Stimulated activated CD8-positive, alpha-beta memory T cell treated with anti-CD3 and anti-CD28 coated beads, Interleukin-15, amount 100 ng/mL, for 4 hours (primary cell): ENCODE data around the gene INO80E.
"Not testable (repeated sequence)": the region's sequence is repeated elsewhere in the genome, so short reads cannot be mapped to it uniquely, and the experiment has no call there.

Experiments
- DNase-seq, 2 donors: peaks; one replicate each; pipeline ENCODE4 v3.0.0-alpha.2; 2020; ENCODE audit warnings: low read depth in 2 of 2

The INO80E gene

DNA sequence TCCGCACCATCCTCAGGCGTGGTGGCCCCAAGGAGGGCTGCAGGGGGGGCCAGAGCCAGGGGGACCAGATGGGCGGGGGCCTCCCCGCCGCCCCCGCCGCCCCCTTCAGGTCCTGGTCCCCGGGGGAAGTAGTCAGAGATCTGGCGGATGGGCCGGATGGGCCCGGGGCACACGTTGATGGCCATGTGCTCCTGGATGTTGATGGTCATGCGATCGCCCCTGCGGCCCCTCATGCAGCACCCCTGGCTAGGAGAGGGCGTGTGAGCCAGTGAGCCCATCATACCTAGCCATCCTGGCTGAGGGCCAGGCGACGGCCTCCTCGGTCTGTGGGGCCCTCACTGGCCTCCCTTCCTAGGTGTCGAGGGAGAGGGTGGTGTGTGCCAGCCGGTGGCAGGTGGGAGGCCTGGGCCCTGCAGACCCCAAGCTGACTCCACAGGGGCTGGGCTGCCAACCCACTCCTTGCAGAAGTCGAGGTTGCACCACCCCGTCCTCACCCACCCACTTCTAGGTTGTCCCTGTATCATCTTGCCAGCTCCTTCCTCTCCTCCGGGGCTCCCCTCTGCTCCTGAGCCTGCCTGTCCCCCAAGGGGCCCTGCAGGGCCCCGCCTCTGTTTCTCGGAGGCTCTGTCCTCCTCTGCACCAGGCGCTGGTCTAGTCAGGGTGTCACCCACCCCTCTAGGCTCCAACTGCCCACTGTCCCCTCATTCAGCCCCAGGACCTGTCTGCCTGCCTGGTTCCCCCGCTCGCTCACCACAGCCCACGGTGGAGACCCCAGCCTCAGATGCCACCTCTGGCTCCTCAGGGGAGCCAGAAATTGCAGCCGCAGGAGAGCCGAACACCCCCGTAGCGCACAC is 14.2 kb downstream of the INO80E start:
- no peak for DNase-seq

DNA sequence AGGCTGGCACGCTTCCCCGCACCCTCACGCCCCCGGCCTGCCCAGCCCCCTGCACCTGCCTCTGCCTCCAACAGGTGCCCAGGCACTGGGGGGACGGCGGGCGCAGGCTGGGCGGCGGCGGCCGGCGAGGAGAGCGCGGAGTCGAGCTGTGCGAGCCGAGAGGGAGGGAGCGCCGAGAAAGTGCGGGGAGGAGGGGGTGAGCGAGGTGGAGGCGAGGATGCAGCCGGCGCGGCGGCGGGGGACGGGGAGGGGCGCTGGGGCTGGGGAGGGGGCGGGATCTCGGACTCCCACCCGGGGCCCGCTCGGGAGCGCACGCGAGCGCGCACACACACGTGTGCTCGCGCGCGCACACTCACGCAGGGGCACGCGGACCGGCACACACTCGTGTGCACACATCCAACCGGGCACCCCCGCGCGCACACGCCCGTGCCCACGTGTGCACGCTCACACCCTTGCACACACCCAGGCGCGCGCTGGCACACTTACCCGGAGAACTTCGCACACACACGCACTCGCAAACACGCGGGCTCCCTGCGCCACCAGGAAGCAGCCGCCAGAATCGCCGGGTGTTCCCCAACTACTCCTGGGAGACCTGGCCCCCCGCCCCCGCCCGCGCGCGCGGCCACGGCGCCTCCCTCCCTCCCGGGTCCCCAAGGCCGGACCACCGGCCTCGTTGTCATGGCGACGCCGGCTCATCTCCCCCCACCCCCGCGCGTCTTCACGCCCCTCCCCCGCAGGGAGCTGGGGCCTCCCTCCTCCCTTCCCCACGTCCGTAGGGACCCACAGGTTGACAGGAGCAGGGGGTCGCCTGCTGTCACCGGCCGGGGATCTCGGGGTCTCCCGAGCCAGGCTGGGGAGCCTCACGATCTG is 15.0 kb downstream of the INO80E start, which contains the start of gene DOC2A:
Gene DOC2A, minus strand, starts transcription at position 184 of the 870 bp plus-strand sequence. CDS start 805 bp downstream, outside the sequence.
- no peak for DNase-seq

DNA sequence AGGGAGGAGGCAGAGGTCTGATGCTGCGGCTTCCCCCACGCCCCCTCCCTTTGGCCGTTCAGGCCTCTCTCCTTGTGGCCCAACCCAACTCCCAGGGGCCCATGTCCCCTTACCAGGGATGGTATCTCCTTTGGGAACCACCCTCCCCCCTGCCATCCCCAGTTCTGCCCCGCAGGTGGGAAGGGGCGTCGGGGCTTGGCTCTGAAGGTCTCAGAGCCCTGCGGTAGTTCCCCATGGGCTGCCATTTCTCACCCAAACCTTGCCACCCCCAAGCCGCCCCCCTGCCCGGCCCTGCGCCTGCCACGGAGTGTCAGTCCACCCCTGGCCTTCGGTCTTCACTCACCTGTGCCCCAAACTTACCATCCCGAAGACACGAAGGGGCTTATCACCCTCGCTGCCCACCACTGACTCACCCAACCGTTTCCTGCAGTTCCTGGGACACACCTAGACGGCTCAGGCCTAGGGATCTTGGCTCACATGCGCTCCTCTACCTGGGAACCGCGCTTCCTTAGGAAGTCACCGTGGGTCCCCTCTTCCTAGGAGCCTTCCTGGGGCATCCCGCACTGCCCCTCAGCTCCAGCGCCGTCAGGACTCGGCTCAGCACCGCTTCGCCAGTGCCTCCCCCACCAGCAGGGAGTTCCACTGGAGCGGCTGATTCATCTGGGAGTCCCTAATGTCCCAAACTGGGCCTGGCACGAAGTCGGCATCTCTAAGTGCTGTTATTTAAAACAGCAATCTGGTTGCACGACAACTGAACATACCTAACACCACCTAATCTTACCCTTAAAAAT is 15.9 kb downstream of the INO80E start:
- no peak for DNase-seq

DNA sequence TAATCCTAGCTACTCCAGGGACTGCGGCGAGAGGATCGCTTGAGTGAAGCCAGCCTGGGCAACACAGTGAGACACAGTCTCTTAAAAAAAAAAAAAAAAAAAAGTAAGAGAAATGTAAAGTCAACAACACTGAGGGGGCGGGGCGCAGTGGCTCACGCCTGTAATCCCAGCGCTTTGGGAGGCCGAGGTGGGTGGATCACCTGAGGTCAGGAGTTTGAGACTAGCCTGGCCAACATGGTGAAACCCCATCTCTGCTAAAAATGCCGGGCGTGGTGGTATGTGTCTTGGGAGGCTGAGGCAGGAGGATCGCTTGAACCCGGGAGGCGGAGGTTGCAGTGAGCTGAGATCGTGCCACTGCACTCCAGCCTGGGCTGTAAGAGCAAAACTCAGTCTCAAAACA is 16.6 kb downstream of the INO80E start:
- DNase-seq: not testable (repeated sequence)

DNA sequence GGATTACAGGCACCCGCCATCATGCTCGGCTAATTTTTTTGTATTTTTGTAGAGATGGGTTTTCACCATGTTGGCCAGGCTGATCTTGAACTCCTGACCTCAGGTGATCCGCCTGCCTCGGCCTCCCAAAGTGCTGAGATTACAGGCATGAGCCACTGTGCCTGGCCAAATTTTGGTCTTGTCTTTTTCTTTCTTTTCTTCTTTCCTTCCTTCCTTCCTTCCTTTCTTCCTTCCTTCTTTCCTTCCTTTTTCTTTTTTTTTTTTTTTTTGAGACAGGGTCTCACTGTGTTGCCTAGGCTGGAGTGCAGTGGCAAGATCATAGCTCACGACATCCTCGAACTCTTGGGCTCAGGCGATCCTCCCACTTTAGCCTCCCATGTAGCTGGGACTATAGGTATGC is 19.4 kb downstream of the INO80E start:
- not testable (repeated sequence) for DNase-seq

DNA sequence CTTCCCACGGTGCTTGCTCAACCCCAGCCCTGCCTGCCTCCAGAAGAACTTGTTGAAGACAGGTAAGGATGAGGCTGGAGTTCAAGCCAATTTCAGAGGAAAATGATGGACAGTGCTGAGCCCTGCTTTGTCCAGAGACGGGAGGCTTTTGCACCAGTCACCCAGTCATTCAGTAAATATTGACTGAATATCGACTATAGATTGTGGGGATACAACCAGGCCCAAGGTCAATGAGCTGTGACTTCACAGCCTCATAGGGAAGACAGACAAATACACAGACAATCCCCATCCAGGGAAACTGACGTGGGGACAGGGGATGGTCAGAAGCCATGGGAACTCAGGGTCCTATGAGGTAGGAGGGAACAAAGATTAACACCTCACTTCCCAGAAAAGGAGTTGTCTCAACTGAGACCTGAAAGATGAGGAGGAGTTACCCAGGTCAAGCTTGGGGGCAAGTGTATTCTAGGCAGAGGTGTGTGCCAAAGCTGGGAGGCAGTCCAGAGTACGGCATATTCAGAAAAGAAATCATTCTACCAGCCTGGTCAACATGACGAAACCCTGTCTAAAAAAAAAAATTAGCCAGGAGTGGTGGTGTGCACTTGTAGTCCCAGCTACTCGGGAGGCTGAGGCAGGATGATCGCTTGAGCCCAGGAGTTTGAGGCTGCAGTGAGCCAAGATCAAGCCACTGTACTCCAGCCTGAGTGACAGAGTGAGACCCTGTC is 20.7 kb downstream of the INO80E start:
- no peak for DNase-seq

DNA sequence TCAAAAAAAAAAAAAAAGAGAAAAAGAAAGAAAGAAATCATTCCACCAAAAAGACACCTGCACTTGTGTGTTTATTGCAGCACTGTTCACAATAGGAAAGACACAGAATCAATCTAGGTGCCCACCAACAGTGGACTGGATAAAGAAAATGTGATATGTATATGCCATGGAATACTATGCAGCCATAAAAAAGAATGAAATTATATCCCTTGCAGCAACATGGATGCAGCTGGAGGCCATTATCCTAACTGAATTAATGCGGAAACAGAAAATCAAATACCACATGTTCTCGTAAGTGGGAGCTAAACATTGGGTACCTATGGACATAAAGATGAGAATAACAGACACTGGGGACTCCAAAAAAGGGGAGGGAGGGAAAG is 21.2 kb downstream of the INO80E start:
- no peak for DNase-seq

DNA sequence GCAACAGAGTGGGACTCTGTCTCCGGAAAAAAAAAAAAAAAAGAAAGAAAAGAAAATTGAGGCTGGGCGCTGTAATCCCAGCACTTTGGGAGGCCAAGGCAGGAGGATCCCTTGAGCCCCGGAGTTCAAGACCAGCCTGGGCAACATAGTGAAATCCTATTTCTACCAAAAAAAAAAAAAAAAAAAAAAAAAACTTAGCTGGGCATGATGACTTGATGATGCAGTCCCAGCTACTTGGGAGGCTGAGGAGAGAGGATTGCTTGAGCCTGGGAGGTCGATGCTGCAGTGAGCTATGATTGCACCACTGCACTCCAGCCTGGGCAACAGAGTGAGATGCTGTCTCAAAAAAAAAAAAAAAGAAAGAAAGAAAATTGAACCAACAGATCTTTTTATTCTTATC is 21.9 kb downstream of the INO80E start:
- DNase-seq: not testable (repeated sequence)

DNA sequence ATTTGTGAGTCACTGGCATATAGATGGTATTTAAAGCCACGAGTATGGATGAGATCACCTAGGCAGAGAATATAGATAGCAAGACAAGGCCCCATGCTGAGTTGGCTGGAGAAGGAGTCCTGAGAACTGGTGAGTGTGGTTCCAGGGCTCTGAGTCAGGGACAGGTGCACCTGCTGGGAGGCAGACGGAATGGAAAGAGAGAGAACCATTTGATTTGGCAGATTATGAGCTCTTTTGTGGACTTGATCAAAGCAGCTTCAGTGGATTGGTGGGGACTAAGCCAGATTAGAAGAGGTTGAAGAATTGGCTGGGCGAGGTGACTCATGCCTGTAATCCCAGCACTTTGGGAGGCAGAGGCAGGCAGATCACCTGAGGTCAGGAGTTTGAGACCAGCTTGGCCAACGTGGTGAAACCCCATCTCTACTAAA is 22.7 kb downstream of the INO80E start:
- no peak for DNase-seq

DNA sequence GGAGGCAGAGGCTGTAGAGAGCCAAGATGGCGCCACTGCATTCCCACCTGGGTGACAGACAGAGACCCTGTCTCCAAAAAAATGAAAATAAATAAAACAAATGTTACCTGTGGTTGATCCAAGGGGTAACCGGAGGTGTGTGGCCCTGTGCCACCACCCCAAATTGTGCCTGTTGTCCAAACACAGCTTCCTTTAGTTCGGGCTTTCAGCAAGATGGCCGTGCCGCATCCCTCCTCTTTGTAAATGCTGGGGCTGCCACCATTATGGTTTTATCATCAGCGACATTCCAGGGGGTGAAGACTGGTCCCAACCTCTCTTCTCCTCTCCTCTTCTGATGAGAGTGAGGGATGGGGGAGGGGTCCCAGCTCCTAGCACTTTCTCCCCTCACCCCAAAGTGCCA is 26.8 kb downstream of the INO80E start, which contains the start of gene C16orf92:
Gene C16orf92, plus strand, starts transcription at position 312 of the 400 bp plus-strand sequence. CDS start 143 bp downstream, outside the sequence.
- DNase-seq: no peak

DNA sequence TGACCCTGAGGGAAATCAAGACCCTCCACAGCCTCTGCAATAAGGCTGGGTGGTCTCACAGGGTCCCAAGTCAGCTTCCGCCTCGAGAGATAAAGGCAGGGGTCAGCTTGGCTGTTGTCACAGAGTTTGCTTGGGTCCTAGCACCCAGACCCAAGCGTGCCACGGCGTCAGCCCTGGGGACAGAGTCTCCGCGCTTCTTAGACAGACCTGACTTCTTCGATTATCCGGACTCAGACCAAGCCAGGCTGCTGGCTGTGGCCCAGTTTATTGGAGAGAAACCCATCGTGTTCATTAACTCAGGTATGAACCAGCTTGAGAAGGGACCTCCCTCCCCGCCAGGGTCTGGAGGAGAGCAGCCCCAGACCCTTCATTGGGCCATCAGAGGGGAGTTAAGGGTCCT is 27.5 kb downstream of the INO80E start:
- DNase-seq: no peak

DNA sequence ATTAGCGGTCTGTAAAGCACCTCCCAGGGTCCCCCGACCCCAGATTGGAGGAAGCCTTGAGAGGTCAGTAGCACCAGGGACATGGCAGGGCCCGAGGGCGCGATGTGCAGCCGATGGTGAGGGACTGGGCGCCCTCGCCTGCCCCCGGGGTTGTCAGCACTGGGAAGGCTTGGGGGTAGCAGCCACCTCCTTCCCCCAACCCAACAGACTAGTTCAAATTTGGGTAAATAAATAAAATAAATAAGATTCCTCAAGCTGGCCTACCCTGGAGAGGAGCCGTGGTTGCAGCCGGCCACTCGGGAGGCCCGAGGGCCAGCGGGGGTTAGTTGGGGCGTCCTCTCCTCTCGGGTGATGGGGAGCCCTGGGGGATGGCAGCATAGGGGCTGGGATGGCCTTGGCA is 28.4 kb downstream of the INO80E start:
- DNase-seq: no peak

DNA sequence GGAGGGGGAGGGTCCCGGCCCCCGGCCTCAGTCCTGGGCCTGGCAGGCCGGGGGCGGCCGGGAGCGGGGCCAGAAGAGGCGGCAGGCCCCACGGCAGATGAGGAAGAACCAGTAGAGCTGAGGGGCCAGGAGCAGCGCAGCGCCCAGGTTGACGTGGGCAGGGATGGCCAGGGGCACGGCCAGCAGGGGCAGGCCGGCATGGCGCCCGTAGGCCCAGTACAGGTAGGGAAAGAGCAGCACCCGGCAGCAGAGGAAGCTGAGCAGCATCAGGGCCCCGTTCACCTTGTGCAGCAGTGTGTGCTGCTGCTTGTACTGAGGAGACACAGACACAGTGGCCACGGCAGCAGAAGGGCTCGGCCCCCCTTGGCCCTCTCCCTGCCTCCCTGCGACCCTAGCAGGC is 29.1 kb downstream of the INO80E start:
- DNase-seq: no peak

DNA sequence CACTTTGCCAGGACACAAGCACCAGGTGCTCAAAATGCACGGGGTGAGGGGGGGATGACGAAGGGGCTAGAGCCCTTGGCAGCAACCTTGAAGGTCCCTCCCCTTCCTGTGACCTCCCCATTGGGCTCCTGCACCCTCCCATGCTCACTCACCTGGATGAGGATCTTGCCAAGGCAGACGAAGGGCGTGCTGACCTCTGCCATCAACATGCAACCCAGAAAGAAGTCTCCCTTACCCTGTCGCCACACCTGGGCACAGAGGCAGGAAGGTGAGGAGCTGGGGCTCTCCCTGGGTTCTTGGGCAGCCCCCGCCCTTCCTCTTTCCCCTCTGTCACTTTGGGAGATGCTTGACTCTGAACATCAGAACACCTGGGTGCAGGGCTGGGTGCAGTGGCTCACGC is 29.5 kb downstream of the INO80E start:
- DNase-seq: no peak

DNA sequence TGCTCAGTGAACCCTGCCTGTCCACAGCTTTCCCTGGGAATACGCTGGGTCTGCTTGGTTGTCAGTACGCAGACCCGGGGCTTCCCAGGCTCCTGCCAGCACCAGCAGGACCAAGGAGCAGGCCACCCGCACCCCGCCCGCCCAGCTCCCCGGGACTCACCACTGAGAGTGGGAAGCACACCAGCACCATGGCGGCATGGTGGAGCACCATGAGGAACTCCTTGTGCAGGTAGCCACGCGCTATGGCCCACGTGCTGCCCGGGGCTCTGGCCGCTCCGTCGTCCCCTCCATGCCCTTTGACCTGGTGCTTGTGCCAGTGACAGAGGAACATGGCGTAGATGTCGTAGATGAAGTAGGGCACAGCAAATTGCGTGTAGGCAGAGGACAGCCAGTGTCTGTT is 30.4 kb downstream of the INO80E start:
- DNase-seq: no peak

DNA sequence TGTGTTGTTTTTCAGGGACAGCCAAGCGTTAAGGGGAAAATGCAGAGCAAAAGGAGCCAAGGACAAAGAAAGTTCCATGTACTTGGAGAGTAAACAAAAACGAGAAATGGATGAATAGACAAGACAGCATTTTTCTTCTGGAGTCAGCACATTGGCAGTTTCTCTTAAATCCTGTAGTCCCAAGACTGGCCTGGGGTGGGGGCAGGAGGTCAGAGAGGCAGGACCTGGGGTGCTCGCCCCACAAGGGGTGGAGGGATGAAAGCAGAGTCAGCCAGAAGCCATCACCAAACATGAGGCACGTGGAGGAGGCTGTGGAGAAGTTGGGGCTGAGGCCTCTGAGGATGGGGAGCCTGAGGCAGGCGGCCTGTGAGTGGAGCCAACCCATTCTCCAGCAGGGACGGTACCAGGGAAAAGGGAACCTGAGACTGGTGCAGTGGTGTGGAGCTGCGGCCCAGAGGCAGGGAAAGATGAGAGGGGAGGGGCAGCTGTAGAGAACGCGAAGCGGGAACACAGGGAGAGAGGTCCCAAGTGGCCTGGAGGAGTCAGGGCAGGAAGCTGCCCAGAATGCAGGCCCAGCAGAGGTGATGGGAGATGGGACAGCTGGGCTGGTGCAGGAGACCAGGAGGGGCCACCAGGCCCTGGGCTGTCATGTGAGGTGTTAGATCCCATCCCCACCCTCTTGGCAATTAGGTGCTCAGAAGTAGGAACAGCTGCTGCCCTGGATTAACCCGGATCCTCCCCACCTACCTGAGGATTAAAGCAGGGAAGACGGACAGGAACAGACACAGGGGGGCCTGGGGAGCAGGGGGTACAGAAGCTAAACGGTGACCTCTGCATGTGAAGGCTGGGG is 31.8 kb downstream of the INO80E start:
- DNase-seq: no peak

DNA sequence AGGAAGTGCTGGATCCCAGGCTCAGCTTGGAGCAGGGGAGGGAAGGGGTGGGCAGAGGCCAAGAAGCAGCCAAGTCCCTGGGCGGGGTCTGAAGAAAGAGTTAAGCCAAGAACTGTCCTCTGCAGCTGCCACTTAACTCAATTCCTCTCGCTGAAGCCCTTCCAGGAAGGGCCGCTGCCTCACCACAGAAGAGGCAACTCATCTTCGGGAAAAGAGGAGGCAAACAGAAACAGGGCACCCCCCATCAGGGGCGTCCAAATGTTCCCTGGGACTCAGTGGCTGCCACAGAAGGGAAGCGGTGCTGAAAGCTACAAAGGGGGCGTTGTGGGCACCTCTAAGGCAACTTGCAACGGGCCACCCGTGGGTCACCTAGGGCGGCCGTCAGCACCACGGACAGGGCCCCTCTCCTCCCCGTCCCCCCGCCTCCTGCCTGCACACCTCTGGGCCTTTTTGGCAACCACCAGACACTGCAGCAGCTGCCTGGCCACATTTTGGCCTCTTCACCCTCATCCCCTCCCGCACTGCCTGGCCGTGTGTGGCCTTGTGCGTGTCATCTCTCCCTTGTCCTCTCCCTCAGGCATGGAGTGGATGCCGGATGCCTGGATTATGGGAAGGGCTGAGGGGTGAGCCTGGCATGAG is 32.5 kb downstream of the INO80E start:
- DNase-seq: no peak

DNA sequence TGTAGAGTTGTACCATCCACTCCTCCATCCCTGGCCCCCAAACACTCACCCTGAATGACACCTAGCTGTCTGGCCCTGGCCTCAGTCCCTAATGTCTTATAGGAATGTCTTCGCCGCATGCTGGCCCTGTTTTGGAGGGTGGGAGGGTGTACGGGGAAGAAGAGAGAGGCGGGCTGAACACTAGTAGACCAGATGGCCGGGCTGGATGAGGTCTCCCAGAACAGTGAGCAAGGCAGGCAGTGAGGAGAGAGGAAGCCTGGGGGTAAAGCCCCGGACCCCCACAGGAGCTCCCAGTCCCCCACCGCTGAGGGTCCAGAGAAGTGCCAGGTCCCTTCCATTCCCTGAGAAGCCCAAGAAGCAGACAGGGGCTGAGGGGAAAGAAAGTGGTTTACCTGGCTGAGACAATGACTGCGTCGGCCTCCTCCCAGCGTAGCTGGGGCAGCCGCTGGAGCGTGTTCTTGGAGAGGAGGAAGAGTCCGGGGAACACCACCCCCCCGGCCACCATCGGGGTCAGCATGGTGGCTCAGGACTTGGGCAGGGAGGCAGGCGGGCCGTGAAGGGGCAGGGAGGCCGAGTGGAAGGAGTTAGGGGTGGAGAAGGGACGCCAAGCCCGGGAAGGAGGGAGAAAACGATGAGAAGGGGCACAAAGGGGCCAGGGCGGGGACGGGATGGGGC is 34.1 kb downstream of the INO80E start:
- DNase-seq: no peak

DNA sequence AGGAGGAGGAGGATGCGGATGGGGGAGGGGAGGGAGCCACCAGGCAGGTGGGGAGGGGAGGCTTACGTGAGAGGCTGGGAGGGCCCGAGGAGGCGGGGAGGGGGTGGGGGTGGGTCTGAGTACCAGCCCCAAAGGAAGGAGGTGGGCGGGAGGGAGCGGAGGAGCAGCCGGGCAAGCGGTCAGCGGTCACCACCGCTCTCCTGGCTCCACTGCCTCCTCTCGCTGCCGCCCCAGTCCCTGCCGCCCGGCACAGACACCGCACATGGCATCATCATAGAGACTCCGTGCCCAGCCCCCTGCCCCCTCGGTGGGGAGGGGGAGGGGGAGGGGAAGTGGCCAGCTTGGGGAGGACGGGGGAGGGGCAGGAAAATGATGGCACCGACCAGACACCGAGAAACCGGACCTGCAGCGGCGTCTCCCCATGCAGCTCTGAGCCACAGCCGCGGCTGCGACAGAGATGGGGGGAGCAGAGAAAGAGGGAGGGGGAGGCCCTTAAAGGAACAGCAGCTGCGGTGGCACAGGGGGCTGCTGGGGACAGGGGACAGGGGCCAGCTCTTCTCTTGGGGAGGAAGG is 34.9 kb downstream of the INO80E start, which contains the start of gene TLCD3B:
Gene TLCD3B, minus strand, starts transcription at position 431 of the 573 bp plus-strand sequence. CDS start 744 bp downstream, outside the sequence.
- DNase-seq: no peak
